ENCODE measurements around the gene MRPS16.
"Not testable (repeated sequence)": the region's sequence is repeated elsewhere in the genome, so short reads cannot be mapped to it uniquely, and the experiment has no call there.

MRPS16 gene

DNA sequence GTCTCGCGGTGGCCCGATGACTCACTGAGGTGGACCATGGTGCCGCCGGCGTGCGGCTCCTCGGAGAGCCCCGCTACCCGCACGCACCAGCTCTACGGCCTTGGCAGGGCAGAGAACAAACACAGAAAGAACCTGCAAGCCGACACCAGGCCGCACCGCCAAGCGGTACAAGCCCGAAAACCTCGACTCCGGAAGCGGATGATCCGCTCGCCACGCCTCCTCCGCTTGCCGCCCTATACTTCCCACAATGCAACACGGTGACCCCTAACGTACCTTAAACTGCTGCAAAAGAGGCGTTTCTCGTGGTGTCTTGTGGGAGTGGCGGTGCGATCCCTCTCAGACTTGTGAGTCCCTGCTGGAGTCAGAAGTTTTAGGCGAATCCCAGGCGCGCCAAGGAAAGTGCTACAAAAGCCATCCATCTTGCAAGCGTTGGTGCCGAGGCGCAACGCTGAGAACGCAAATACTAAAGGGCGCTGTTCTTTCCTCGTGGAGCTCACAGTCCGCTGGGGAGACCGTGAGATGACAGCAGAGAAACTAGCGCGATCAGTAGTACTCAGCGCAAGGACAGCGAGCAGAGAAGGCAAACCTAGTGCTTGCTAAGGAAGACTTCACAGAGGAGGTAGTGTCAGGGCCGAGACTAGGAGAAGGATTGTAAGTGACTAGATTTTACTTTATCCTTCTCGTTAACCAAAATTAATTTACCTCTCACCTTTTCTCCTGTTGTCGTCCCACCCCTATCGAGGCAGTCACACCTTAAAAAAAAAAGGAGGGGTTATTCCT is at the start of gene MRPS16:
TSS of gene MRPS16 (minus strand) at position 200 of the 780 bp plus-strand sequence. CDS start at position 38, 162 bp downstream.
- H3K4me1 Mint-ChIP-seq (ENCODE audit: low read depth) = peaks cover 29% of the 10 kb centered on the region
- H3K27ac Mint-ChIP-seq = peak within 1 kb of the TSS; percentile 95

GRCh38 chr10:73296946-73297345 is 44.5 kb upstream of the MRPS16 start:
- Mint-ChIP-seq H3K27me3 (ENCODE audit: low read depth) (peaks cover 21% of the 10 kb centered on the region), H3K36me3 (ENCODE audit: low read depth) (no peaks in the 10 kb centered on the region), H3K27ac (no peak overlapping the region), H3K4me3 (no peak overlapping the region), H3K9me3 (no peaks in the 10 kb centered on the region), H3K4me1 (ENCODE audit: low read depth) (peaks cover 13% of the 10 kb centered on the region)
- peak; percentile 5 for DNase-seq (ENCODE audit: low spot score)

More for the DNA sequence above, at the start of gene MRPS16:
- peaks cover 40% of the 10 kb centered on the region for H3K36me3 Mint-ChIP-seq (ENCODE audit: low read depth)
- H3K9me3 Mint-ChIP-seq = no peaks in the 10 kb centered on the region
- H3K4me3 Mint-ChIP-seq = peak within 1 kb of the TSS; percentile 100
- H3K27me3 Mint-ChIP-seq (ENCODE audit: low read depth) = no peaks in the 10 kb centered on the region
- peak; percentile 92 for DNase-seq (ENCODE audit: low spot score)

DNA sequence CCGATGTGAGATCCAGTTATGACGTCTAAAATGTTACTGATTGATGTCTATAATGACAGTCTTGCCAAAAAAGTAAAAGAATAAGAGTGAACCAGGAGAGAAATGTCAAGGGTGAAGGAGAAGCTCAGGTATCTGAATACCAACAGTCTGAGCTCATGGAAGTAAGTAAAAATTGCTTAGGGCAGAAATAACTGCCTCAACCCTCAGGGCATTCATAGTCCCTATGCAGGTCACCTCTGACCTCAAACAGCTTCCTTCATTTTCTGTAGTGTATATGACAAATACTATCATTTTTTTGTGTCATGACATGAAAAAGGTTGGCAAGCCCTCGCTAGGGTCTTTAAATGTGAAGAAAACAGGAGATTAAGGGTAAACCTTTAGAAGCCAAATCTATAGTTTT is 41.0 kb upstream of the MRPS16 start:
- peaks cover 8% of the 10 kb centered on the region for H3K9me3 Mint-ChIP-seq
- no peak overlapping the region for H3K4me3 Mint-ChIP-seq
- peaks cover 19% of the 10 kb centered on the region for H3K27me3 Mint-ChIP-seq (ENCODE audit: low read depth)
- H3K4me1 Mint-ChIP-seq (ENCODE audit: low read depth) = peaks cover 13% of the 10 kb centered on the region
- DNase-seq (ENCODE audit: low spot score) = no peak
- no peaks in the 10 kb centered on the region for H3K36me3 Mint-ChIP-seq (ENCODE audit: low read depth)
- H3K27ac Mint-ChIP-seq = no peak overlapping the region

DNA sequence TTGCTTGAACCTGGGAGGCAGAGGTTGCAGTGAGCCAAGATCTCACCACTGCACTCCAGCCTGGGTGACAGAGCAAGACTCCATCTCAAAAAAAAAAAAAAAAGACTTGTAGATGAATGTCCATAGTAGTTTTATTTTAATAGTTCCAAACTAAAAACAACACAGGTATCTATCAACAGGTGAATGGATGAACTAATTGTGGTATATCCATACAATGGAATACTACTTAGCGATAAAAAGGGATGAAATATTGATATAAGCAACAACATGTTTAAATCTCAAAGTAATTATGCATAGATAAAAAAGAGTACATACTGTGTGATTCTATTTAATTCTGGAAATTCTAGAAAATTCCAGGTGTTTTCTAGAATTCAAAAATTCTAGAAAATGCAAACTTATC is 37.5 kb upstream of the MRPS16 start:
- Mint-ChIP-seq H3K9me3 (peaks cover 8% of the 10 kb centered on the region), H3K36me3 (ENCODE audit: low read depth) (no peaks in the 10 kb centered on the region), H3K4me1 (ENCODE audit: low read depth) (no peaks in the 10 kb centered on the region), H3K27me3 (ENCODE audit: low read depth) (peaks cover 9% of the 10 kb centered on the region), H3K27ac (no peak overlapping the region), H3K4me3 (no peak overlapping the region)
- DNase-seq (ENCODE audit: low spot score) = no peak

DNA sequence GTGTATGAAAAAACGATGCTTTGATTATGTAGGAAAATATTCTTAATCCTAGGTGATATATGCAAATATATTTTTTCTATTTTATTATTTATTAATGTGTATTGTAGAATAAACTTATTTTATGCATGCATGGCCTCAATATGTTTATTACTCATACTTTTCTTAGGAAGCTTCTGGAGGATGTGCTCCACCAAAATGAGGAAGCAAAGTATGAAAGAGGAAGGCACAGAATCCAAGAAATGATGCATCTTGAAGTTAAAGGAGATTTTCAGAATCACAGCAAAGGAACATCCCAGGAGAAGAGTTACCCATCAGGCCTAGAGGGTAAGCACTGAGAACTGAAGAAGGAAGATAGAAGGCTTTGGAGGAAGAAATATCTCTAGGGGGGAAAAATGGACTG is 35.0 kb upstream of the MRPS16 start:
- peaks cover 8% of the 10 kb centered on the region for H3K9me3 Mint-ChIP-seq
- no peak overlapping the region for H3K4me3 Mint-ChIP-seq
- H3K4me1 Mint-ChIP-seq (ENCODE audit: low read depth) = no peaks in the 10 kb centered on the region
- no peak overlapping the region for H3K27ac Mint-ChIP-seq
- H3K27me3 Mint-ChIP-seq (ENCODE audit: low read depth) = no peaks in the 10 kb centered on the region
- H3K36me3 Mint-ChIP-seq (ENCODE audit: low read depth) = no peaks in the 10 kb centered on the region
- DNase-seq (ENCODE audit: low spot score) = no peak

DNA sequence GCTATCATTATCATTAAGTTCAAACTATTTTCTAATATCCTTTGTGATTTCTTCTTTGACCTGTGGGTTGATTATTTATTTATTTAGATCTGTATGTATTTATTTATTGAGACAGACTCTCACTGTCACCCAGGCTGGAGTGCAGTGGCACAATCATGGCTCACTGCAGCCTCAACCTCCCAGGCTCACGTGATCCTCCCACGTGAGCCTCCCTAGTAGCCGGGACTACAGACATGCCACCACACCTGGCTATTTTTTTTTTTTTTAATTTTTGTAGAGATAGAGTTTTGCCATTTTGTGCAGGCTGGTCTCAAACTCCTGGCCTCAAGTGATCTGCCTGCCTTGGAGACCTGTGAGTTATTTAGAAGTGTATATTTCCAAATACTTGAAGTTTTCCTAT is 28.7 kb upstream of the MRPS16 start:
- H3K36me3 Mint-ChIP-seq (ENCODE audit: low read depth) = no peaks in the 10 kb centered on the region
- H3K27me3 Mint-ChIP-seq (ENCODE audit: low read depth) = peaks cover 6% of the 10 kb centered on the region
- no peak overlapping the region for H3K27ac Mint-ChIP-seq
- H3K9me3 Mint-ChIP-seq = no peaks in the 10 kb centered on the region
- H3K4me1 Mint-ChIP-seq (ENCODE audit: low read depth) = no peaks in the 10 kb centered on the region
- H3K4me3 Mint-ChIP-seq = no peak overlapping the region
- no peak for DNase-seq (ENCODE audit: low spot score)

DNA sequence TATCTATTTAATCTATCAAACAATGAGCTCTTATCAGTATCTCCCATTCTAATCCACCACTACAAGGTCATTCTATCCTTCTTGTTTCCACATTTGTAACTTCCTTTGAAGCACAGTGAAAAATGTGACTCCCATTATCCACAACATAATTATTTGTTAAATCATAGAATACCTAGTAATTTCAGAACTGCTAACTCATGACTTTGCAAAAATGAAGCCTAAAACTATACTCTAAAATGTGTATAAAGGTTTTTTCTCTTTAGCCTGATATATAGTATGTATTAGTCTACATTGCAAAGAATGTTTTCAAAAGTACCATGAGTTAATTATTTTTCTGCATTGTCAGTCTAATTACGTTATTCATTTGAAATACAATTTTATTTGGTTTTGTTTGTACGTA is 12.0 kb upstream of the MRPS16 start:
- Mint-ChIP-seq H3K9me3 (no peaks in the 10 kb centered on the region), H3K36me3 (ENCODE audit: low read depth) (no peaks in the 10 kb centered on the region), H3K27ac (no peak overlapping the region), H3K27me3 (ENCODE audit: low read depth) (peaks cover 20% of the 10 kb centered on the region), H3K4me3 (no peak overlapping the region), H3K4me1 (ENCODE audit: low read depth) (peaks cover 6% of the 10 kb centered on the region)
- DNase-seq (ENCODE audit: low spot score) = no peak

DNA sequence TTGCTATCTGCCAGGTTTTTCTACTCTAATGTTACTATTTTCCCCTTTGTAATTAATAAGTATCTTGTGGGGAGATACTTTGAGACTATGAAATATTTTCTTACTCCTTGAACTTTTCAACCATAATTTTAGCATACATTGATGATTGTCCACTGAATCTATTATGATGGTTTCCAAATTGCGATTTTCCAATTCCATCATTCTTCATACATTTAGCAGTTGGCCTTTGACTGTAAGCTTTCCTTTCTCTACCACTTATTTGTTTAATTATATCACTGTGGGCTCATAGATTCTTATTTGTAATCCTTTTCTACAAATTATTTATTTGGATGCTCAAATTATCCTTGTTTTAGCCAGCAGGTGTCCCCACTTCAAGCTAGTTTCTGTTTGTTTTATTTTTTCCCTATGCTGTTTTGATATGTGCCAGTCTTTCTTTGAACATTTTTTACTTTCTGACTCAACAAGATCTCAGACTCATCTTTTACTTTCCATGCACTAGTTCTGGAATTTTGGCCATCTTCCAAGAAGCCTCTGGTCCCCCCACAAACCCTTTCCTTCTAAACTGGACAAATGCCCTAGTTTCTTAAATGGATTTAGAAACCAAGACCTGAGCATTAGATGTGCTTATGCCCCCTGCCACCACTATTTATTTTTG is 11.4 kb upstream of the MRPS16 start:
- peaks cover 6% of the 10 kb centered on the region for H3K4me1 Mint-ChIP-seq (ENCODE audit: low read depth)
- no peak overlapping the region for H3K27ac Mint-ChIP-seq
- no peak for DNase-seq (ENCODE audit: low spot score)
- no peaks in the 10 kb centered on the region for H3K36me3 Mint-ChIP-seq (ENCODE audit: low read depth)
- no peak overlapping the region for H3K4me3 Mint-ChIP-seq
- peaks cover 5% of the 10 kb centered on the region for H3K9me3 Mint-ChIP-seq
- H3K27me3 Mint-ChIP-seq (ENCODE audit: low read depth) = peaks cover 20% of the 10 kb centered on the region

GRCh38 chr10:73262880-73263555 is 10.6 kb upstream of the MRPS16 start:
- no peak overlapping the region for H3K27ac Mint-ChIP-seq
- peaks cover 6% of the 10 kb centered on the region for H3K4me1 Mint-ChIP-seq (ENCODE audit: low read depth)

GRCh38 chr10:73262105-73262730 is 9.8 kb upstream of the MRPS16 start:
- DNase-seq (ENCODE audit: low spot score) = no peak
- H3K27ac Mint-ChIP-seq = no peak overlapping the region

More at GRCh38 chr10:73262880-73263555, 10.6 kb upstream of the MRPS16 start:
- no peak overlapping the region for H3K4me3 Mint-ChIP-seq
- H3K9me3 Mint-ChIP-seq = peaks cover 6% of the 10 kb centered on the region
- no peaks in the 10 kb centered on the region for H3K36me3 Mint-ChIP-seq (ENCODE audit: low read depth)
- no peak for DNase-seq (ENCODE audit: low spot score)
- H3K27me3 Mint-ChIP-seq (ENCODE audit: low read depth) = peaks cover 13% of the 10 kb centered on the region

DNA sequence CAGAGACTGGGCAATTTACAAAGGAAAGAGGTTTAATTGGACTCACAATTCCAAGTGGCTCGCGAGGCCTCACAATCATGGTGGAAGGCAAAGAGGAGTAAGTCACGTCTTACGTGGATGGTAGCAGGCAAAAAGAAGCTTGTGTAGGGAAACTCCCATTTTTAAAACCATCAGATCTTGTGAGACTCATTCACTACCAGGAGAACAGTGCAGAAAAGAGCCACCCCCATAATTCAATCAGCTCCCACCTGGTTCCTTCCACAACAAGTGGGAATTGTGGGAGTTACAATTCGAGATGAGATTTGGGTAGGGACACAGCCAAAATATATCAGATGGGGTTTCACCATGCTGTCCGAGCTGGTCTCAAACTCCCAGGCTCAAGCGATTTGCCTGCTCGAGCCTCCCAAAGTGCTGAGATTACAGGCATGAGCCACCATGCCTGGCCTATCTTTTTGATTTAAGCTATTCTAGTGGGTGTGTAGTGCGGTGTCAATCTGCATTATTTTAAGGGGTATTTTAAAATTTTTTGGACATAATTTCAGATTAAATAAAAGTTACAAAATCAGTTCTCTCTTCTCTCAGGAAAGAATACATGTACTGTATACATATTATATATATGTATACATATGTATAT is 9.0 kb upstream of the MRPS16 start:
- H3K27ac Mint-ChIP-seq = no peak overlapping the region

More at GRCh38 chr10:73262105-73262730, 9.8 kb upstream of the MRPS16 start:
- no peaks in the 10 kb centered on the region for H3K36me3 Mint-ChIP-seq (ENCODE audit: low read depth)
- H3K27me3 Mint-ChIP-seq (ENCODE audit: low read depth) = peaks cover 10% of the 10 kb centered on the region
- peaks cover 6% of the 10 kb centered on the region for H3K9me3 Mint-ChIP-seq
- peaks cover 6% of the 10 kb centered on the region for H3K4me1 Mint-ChIP-seq (ENCODE audit: low read depth)
- H3K4me3 Mint-ChIP-seq = no peak overlapping the region

GRCh38 chr10:73258612-73259011 is 6.2 kb upstream of the MRPS16 start:
- H3K36me3 Mint-ChIP-seq (ENCODE audit: low read depth); H3K27ac Mint-ChIP-seq; H3K4me1 Mint-ChIP-seq (ENCODE audit: low read depth); H3K4me3 Mint-ChIP-seq; H3K9me3 Mint-ChIP-seq; DNase-seq (ENCODE audit: low spot score); H3K27me3 Mint-ChIP-seq (ENCODE audit: low read depth): not testable (repeated sequence)

More for the DNA sequence above, 9.0 kb upstream of the MRPS16 start:
- no peaks in the 10 kb centered on the region for H3K36me3 Mint-ChIP-seq (ENCODE audit: low read depth)
- no peak overlapping the region for H3K4me3 Mint-ChIP-seq
- H3K27me3 Mint-ChIP-seq (ENCODE audit: low read depth) = peaks cover 10% of the 10 kb centered on the region
- H3K9me3 Mint-ChIP-seq = peaks cover 6% of the 10 kb centered on the region
- peaks cover 6% of the 10 kb centered on the region for H3K4me1 Mint-ChIP-seq (ENCODE audit: low read depth)
- DNase-seq (ENCODE audit: low spot score) = no peak

- peak overlapping the region; percentile 95 for H3K27ac Mint-ChIP-seq
- DNase-seq (ENCODE audit: low spot score) = no peak
- H3K4me3 Mint-ChIP-seq = peak overlapping the region; percentile 100
- no peaks in the 10 kb centered on the region for H3K9me3 Mint-ChIP-seq
- peaks cover 23% of the 10 kb centered on the region for H3K4me1 Mint-ChIP-seq (ENCODE audit: low read depth)
- H3K36me3 Mint-ChIP-seq (ENCODE audit: low read depth) = peaks cover 35% of the 10 kb centered on the region
- no peaks in the 10 kb centered on the region for H3K27me3 Mint-ChIP-seq (ENCODE audit: low read depth)
These were observed 746 bp upstream of the MRPS16 start for GRCh38 chr10:73253225-73253555.
